Endothelial cell of umbilical vein (primary cell): ENCODE data around the gene CXCL3. TPM values are rescaled to one million over a fixed set of nuclear protein-coding genes. Genes with fewer than 3 reads are reported as not detected.

Source experiments
- BruUV-seq: library from RNA; stranded (reverse); fragments of 400-500 nt; replicated peaks from 2 replicates; lab custom pipeline; 2021; lab: Mats Ljungman, UMichigan
- CTCF ChIA-PET: fragments of 300-600, 350-600 bp; sonication (Branson Sonifier 250); formaldehyde crosslinking; loops from one replicate; lab custom pipeline; 2021; ENCODE audit warnings: antibody characterized with exemption, inconsistent platforms; lab: Charles Lee
- POLR2A ChIA-PET: fragments of 300-600, 350-600 bp; sonication (Branson Sonifier 250); formaldehyde crosslinking; loops from one replicate; lab custom pipeline; 2021; ENCODE audit warnings: antibody characterized with exemption, inconsistent platforms; lab: Charles Lee
- DNase-seq: peaks from one replicate; pipeline ENCODE4 v3.0.0-alpha.2; 2011; ENCODE audit warnings: low read depth, low spot score
- FAIRE-seq: peaks from 2 replicates; lab custom pipeline; 2011; peaks lifted over from hg19 to GRCh38; lab: Jason Lieb, UNC
- H2AFZ ChIP-seq: 2 replicates; pipeline ENCODE4 v1.6.0; 2012; ENCODE audit warnings: low read depth, low read length, control low read depth, inconsistent platforms
- H3K27ac ChIP-seq: 2 replicates; pipeline ENCODE4 v1.5.1; 2011; ENCODE audit warnings: low read depth, mild to moderate bottlenecking, control low read depth, low read length, moderate library complexity; ENCODE audit not compliant: insufficient read depth
- H3K27me3 ChIP-seq, 2 experiments: 2 replicates each; pipeline versions ENCODE4 v1.6.0 to v1.6.1; 2011; ENCODE audit warnings: low read length in 2 of 2, mixed read lengths in 1 of 2; ENCODE audit not compliant: control insufficient read depth in 2 of 2, insufficient read depth in 2 of 2
- H3K36me3 ChIP-seq, 2 experiments: 2 replicates in 1 of 2; 3 replicates in 1 of 2; pipeline ENCODE4 v1.5.1; 2011; ENCODE audit warnings: low read length in 2 of 2, mild to moderate bottlenecking in 1 of 2, moderate library complexity in 1 of 2; ENCODE audit not compliant: control insufficient read depth in 2 of 2, insufficient read depth in 2 of 2; ENCODE audit errors: extremely low read depth in 1 of 2
- H3K4me1 ChIP-seq: 3 replicates; pipeline ENCODE4 v1.5.1; 2011; ENCODE audit warnings: mild to moderate bottlenecking, low read length; ENCODE audit not compliant: control insufficient read depth, insufficient read depth; ENCODE audit errors: extremely low read depth
- H3K4me2 ChIP-seq: 2 replicates; pipeline ENCODE4 v1.6.1; 2011; ENCODE audit warnings: low read length, control low read depth, mixed read lengths; ENCODE audit not compliant: insufficient read depth
- H3K4me3 ChIP-seq, 3 experiments: fragments of 200-600 bp in 1 of 3; sonication (generic), shearing (Covaris generic) in 1 of 3; replicated peaks in 1 of 3; 2 replicates each; pipeline ENCODE4 v1.5.1; 2011 to 2016; ENCODE audit warnings: control low read depth in 3 of 3, low read length in 3 of 3, mild to moderate bottlenecking in 2 of 3, inconsistent platforms in 1 of 3, low read depth in 1 of 3, moderate library complexity in 1 of 3; ENCODE audit not compliant: insufficient read depth in 1 of 3
- H3K79me2 ChIP-seq: 2 replicates; pipeline ENCODE4 v1.6.0; 2012; ENCODE audit warnings: low read length, inconsistent platforms; ENCODE audit not compliant: control insufficient read depth, insufficient read depth
- H3K9ac ChIP-seq: replicated peaks from 2 replicates; pipeline ENCODE3; 2011; ENCODE audit warnings: low read length, control low read depth; ENCODE audit not compliant: insufficient read depth; ENCODE audit errors: extremely low read depth
- H3K9me1 ChIP-seq: replicated peaks from 3 replicates; pipeline ENCODE4 v1.6.0; 2011; ENCODE audit warnings: mild to moderate bottlenecking, low read length; ENCODE audit not compliant: control insufficient read depth, insufficient read depth; ENCODE audit errors: extremely low read depth
- H3K9me3 ChIP-seq: replicated peaks from 2 replicates; pipeline ENCODE4 v1.5.1; 2012; ENCODE audit warnings: low read length, inconsistent platforms; ENCODE audit not compliant: control insufficient read depth, insufficient read depth
- H4K20me1 ChIP-seq: replicated peaks from 2 replicates; pipeline ENCODE3; 2011; ENCODE audit warnings: mild to moderate bottlenecking, low read length; ENCODE audit not compliant: control insufficient read depth, insufficient read depth; ENCODE audit errors: extremely low read depth
- CTCF ChIP-seq, 2 donors: IDR thresholded peaks; 1 replicate in 1 of 2; 2 replicates in 1 of 2; pipeline ENCODE4 v1.5.1; 2011; ENCODE audit warnings: low read length in 2 of 2, mild to moderate bottlenecking in 2 of 2, moderate library complexity in 2 of 2, control low read depth in 1 of 2, inconsistent platforms in 1 of 2, low read depth in 1 of 2; ENCODE audit not compliant: insufficient read depth in 1 of 2; ENCODE audit errors: extremely low read depth in 1 of 2
- EZH2 ChIP-seq: IDR thresholded peaks from 2 replicates; pipeline ENCODE4 v1.6.1; 2012; ENCODE audit warnings: borderline replicate concordance, low read depth, mild to moderate bottlenecking, moderate library complexity, low read length, inconsistent platforms; ENCODE audit not compliant: severe bottlenecking
- FOS ChIP-seq: IDR thresholded peaks from 2 replicates; pipeline ENCODE4 v1.6.1; 2011; ENCODE audit warnings: mild to moderate bottlenecking, low read length, moderate library complexity, borderline replicate concordance; ENCODE audit not compliant: insufficient read depth
- GATA2 ChIP-seq: IDR thresholded peaks from 2 replicates; pipeline ENCODE4 v1.7.0; 2011; ENCODE audit warnings: low read depth, mild to moderate bottlenecking, moderate library complexity, mixed read lengths, low read length; ENCODE audit not compliant: insufficient read length, insufficient read depth
- JUN ChIP-seq: IDR thresholded peaks from 2 replicates; pipeline ENCODE4 v1.6.1; 2011; ENCODE audit warnings: borderline replicate concordance, low read depth; ENCODE audit not compliant: insufficient read length, insufficient read depth
- MAX ChIP-seq: IDR thresholded peaks from 2 replicates; pipeline ENCODE4 v1.6.1; 2011; ENCODE audit not compliant: insufficient read depth, insufficient read length
- MYC ChIP-seq: IDR thresholded peaks from one replicate; pipeline ENCODE4 v1.6.1; 2011; ENCODE audit warnings: mild to moderate bottlenecking, low read depth, low read length
- POLR2A ChIP-seq: IDR thresholded peaks from 2 replicates; pipeline ENCODE4 v1.6.1; 2012; ENCODE audit warnings: low read depth, mild to moderate bottlenecking, control low read depth, low read length
- POLR2AphosphoS5 ChIP-seq: IDR thresholded peaks from 2 replicates; pipeline ENCODE4 v1.6.1; 2012; ENCODE audit warnings: low read depth, mild to moderate bottlenecking, control low read depth, low read length, moderate library complexity; ENCODE audit not compliant: insufficient read depth
- dilution Hi-C: fragments of 300-500 bp; cut with MboI; formaldehyde crosslinking; loops from one replicate; pipeline ENCODE4 v1.15.0; 2019; ENCODE audit warnings: low sequenced_read_pairs; ENCODE audit not compliant: extremely low pct_ligation_motif_present
- intact Hi-C: fragments of 100-400 bp; cut with micrococcal nuclease; formaldehyde crosslinking; loops from one replicate; pipeline ENCODE4 v1.10.0; 2022
- polyA plus RNA-seq, 4 experiments: library from polyadenylated mRNA; depleted of rRNA in 3 of 4; stranded (reverse) in 3 of 4; unstranded in 1 of 4; fragments of >200 nt; gene quantifications; 2 replicates each; pipeline versions ENCODE4 v1.2.1 to v1.2.3, GENCODE V29; 2011 to 2012; ENCODE audit warnings: missing spikeins in 1 of 4
- total RNA-seq: library from RNA; stranded (reverse); gene quantifications from 2 replicates; pipeline ENCODE4 v1.2.3, GENCODE V29; 2021

CXCL3 gene
- total and polyA plus RNA-seq, 2 donors (not counting 3 experiments of a cell fraction or from before 2014, with no cell fraction given): 1.1 to 1.3 TPM

- Histone ChIP-seq H2AFZ (no peak overlapping the region), H3K4me2 (no peak overlapping the region), H3K27me3 (peaks cover 0 to 5% of the 10 kb centered on the region in 2 experiments), H3K4me1 (no peaks in the 10 kb centered on the region), H3K27ac (no peak overlapping the region), H3K4me3 (no peak overlapping the region), H3K79me2 (no peaks in the 10 kb centered on the region), H3K9me1 (no peaks in the 10 kb centered on the region), H3K36me3 (no peaks in the 10 kb centered on the region), H3K9ac (no peak overlapping the region), H4K20me1 (no peaks in the 10 kb centered on the region), H3K9me3 (no peaks in the 10 kb centered on the region)
- TF ChIP-seq CTCF (IDR thresholded peaks at IDR 0.05; ENCODE audit: extremely low read depth in 1 of 2, insufficient read depth in 1 of 2, low read depth in 1 of 2, low read length in 2 of 2) (no peak), MAX (no peak)
- ChIA-PET CTCF (no interaction called here), POLR2A (no interaction called here)
- no TSS peak for BruUV-seq
- dilution Hi-C loops (no loop called here), intact Hi-C loops (no loop called here)
- FAIRE-seq (peak; percentile 35), DNase-seq (no peak)
Measured at GRCh38 chr4:74012130-74012529, 26.4 kb downstream of the CXCL3 start.

- Histone ChIP-seq H3K79me2 (no peaks in the 10 kb centered on the region), H3K4me2 (no peak overlapping the region), H3K9me1 (peaks cover 2% of the 10 kb centered on the region), H3K9me3 (no peaks in the 10 kb centered on the region), H3K36me3 (no peaks in the 10 kb centered on the region), H2AFZ (no peak overlapping the region), H3K27ac (no peak overlapping the region), H3K27me3 (no peaks in the 10 kb centered on the region), H3K9ac (no peak overlapping the region), H3K4me3 (no peak overlapping the region), H4K20me1 (no peaks in the 10 kb centered on the region), H3K4me1 (peaks cover 3% of the 10 kb centered on the region)
- dilution Hi-C loops: no loop called here
- ChIA-PET POLR2A (no interaction called here), CTCF (no interaction called here)
- TF ChIP-seq MYC (no peak), CTCF (IDR thresholded peaks at IDR 0.05; ENCODE audit: extremely low read depth in 1 of 2, insufficient read depth in 1 of 2, low read depth in 1 of 2, low read length in 2 of 2) (no peak), GATA2 (no peak), JUN (no peak), EZH2 (no peak), MAX (no peak), POLR2AphosphoS5 (no peak), FOS (no peak), POLR2A (no peak)
- DNase-seq: no peak
- intact Hi-C loops: no loop called here
- no peak for FAIRE-seq
- BruUV-seq: no TSS peak
Measured at GRCh38 chr4:74009307-74009706, 29.2 kb downstream of the CXCL3 start.
